Motor neuron (in vitro differentiated cells): Measurements from ENCODE around the gene S100B. TPM values are rescaled to one million over a fixed set of nuclear protein-coding genes. Genes with fewer than 3 reads are reported as not detected.
A peak's percentile ranks its signal among the peaks of the same experiment; 100 is the strongest.

Experiments used
- ATAC-seq, 8 experiments: fragments of 200-7000 bp; cut with Tn5 transposase; replicated peaks in 6 of 8; 2 replicates each; pipeline ENCODE4 v1.8.0; 2021; ENCODE audit warnings: mild to moderate bottlenecking in 8 of 8, moderate library complexity in 8 of 8
- H3K27ac ChIP-seq, 2 donors: fragments of 250-450 bp; sonication (Bioruptor Pico); 2 replicates each; pipeline ENCODE4 v1.9.0; 2021; ENCODE audit warnings: antibody characterized with exemption in 2 of 2, mild to moderate bottlenecking in 2 of 2, moderate library complexity in 1 of 2
- H3K4me1 ChIP-seq, 2 donors: fragments of 250-450 bp; sonication (Bioruptor Pico); replicated peaks in 1 of 2; 2 replicates each; pipeline ENCODE4 v1.6.1; 2021; ENCODE audit warnings: antibody characterized with exemption in 2 of 2, mild to moderate bottlenecking in 2 of 2, moderate library complexity in 1 of 2
- H3K4me3 ChIP-seq, 5 donors: fragments of 250-450 bp; sonication (Bioruptor Pico); 2 replicates each; pipeline ENCODE4 v1.9.0; 2021; ENCODE audit warnings: antibody characterized with exemption in 5 of 5, mild to moderate bottlenecking in 5 of 5, moderate library complexity in 4 of 5
- WGBS, 10 experiments: fragments of 450-650 bp; shearing (Covaris generic); methylation state at CpG; one replicate each; pipeline ENCODE4 v1.0.0; 2022; 5-methylcytosine and 5-hydroxymethylcytosine counted together
- in situ Hi-C, 9 experiments: fragments of 400-800 bp; cut with MboI; loops; one replicate each; pipeline ENCODE4 v1.15.0; 2021; ENCODE audit warnings: low sequenced_read_pairs in 9 of 9, low pct_unique_long_range_greater_than_20kb in 2 of 9; ENCODE audit not compliant: unreplicated experiment in 9 of 9
- total RNA-seq, 8 experiments: library from RNA; unstranded; fragments of 300-600 nt; gene quantifications; 2 replicates each; pipeline versions ENCODE4 v1.2.3 to v1.2.4, GENCODE V29; 2022

The S100B gene
- total RNA-seq, 8 experiments from 2014 or later = 0.71 to 144 (median 1.5) TPM

DNA sequence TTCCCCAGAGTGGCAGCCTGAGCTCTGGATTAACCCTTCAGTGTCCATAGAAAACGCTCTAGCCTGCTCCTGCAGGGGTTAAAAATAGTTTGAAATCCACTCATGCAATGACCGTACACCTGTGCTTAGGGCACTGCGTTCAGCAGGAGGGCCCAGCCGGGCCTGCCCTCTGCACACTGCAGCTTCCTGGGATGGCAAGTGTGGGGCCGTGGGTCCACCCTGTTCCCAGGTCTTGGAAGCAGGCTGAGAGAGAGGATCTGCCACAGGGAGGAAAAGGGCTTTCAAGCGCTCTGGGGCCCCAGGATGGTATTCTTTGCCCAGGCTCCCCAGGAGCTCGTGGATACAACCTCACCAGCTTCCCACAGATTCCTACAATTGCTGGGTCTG lies 1.5 kb upstream of the S100B start:
- no peak overlapping the region for H3K4me3 ChIP-seq
- 28 to 89% (median 77%) methylated on average over 1 to 5 of the region's 7 CpGs; no CpG with 5 or more reads in 3 of the 10 experiments for WGBS, 10 experiments
- no peak for ATAC-seq
- H3K27ac ChIP-seq = no peak overlapping the region
- H3K4me1 ChIP-seq = peaks cover 22 to 23% of the 10 kb centered on the region in 2 donors
- in situ Hi-C loops = no loop called here

DNA sequence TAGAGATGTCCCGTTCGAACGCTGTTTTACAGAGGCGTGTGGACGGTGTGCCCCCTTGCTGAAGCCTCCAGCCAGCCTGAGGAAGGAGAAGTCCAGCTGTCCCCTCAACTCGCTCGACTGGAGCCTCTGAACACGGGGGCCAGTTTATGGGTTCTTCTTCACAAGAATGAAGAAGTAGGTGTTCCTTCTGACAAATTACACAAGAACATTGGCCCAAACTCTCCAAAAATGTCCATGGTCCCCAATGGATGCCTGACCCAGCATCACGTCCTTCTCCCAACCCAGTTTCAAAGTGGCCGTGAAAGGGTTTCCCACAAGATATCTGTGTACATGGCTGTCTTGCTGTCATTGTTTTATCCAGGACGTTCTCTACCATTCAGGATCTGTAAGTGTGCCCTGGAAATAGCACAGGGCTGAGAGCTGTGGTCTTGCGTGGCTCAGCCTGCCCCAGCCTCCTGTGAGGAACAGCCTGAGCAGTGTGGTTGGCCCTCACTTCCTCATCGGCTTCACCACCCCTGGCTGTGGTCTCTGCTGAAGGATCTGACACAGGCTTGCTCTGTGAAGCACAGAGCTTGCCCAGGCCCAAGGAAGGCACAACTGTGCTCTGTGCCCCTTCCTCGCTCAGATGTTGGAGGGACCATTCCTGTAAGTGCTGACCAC lies 1.0 kb upstream of the S100B start:
- no peak overlapping the region for H3K27ac ChIP-seq
- 80 to 100% (median 93%) methylated on average over 1 to 11 of the region's 14 CpGs; no CpG with 5 or more reads in 2 of the 10 experiments for WGBS, 10 experiments
- peaks cover 22 to 23% of the 10 kb centered on the region in 2 donors for H3K4me1 ChIP-seq
- in situ Hi-C loops = no loop called here
- no peak overlapping the region for H3K4me3 ChIP-seq
- no peak for ATAC-seq

GRCh38 chr21:46604329-46604974 lies 430 bp downstream of the S100B start:
- peak overlapping the region in 1 of 2 donors; percentile 43 for H3K27ac ChIP-seq
- ATAC-seq = peak in 5 of 8 experiments; percentile 13 to 65 (median 42)
- H3K4me3 ChIP-seq = no peak overlapping the region
- WGBS, 10 experiments = 41 to 89% (median 72%) methylated on average over 5 to 8 of the region's 9 CpGs; no CpG with 5 or more reads in 2 of the 10 experiments
- in situ Hi-C loops = no loop called here
- H3K4me1 ChIP-seq = peaks cover 30 to 31% of the 10 kb centered on the region in 2 donors

GRCh38 chr21:46603228-46603627 lies 1.7 kb downstream of the S100B start:
- H3K4me3 ChIP-seq = no peak overlapping the region
- WGBS, 10 experiments = 0 to 57% (median 13%) methylated on average over 1 to 6 of the region's 9 CpGs; no CpG with 5 or more reads in 1 of the 10 experiments
- in situ Hi-C loops = no loop called here
- peaks cover 42% of the 10 kb centered on the region in 2 donors for H3K4me1 ChIP-seq
- H3K27ac ChIP-seq = no peak overlapping the region
- ATAC-seq = peak in 3 of 8 experiments; percentile 36 to 75 (median 75)

DNA sequence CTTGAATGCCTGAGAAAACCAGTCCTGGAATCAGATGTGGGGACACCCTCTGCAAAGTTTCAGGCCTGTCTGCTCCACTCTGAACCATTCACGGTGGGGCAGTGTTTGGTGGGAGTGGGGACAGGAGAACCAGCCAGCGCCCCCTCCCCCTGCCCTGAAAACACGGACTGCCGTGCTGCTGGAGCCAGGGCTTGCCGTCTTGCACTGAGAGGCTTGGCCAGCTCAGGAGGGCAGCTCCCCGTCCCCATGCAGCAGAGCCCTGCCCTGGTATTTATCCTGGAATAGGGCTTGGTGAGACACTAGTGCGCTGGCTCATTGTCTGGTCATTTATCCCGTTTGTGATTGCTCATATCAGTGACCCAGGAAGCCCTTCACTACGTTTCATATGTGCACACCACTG lies 3.9 kb downstream of the S100B start:
- Histone ChIP-seq H3K27ac (no peak overlapping the region), H3K4me1 (peaks cover 42 to 43% of the 10 kb centered on the region in 2 donors), H3K4me3 (no peak overlapping the region)
- WGBS, 10 experiments = 43 to 83% (median 63%) methylated on average over 1 to 4 of the region's 9 CpGs; no CpG with 5 or more reads in 6 of the 10 experiments
- in situ Hi-C loops = no loop called here
- ATAC-seq = no peak

GRCh38 chr21:46600305-46600704 lies 4.6 kb downstream of the S100B start:
- peaks cover 36 to 39% of the 10 kb centered on the region in 2 donors for H3K4me1 ChIP-seq
- H3K4me3 ChIP-seq = no peak overlapping the region
- no peak overlapping the region for H3K27ac ChIP-seq
- no peak for ATAC-seq
- WGBS, 10 experiments = 20 to 100% (median 76%) methylated on average over 1 to 5 of the region's 5 CpGs; no CpG with 5 or more reads in 2 of the 10 experiments
- in situ Hi-C loops = no loop called here

DNA sequence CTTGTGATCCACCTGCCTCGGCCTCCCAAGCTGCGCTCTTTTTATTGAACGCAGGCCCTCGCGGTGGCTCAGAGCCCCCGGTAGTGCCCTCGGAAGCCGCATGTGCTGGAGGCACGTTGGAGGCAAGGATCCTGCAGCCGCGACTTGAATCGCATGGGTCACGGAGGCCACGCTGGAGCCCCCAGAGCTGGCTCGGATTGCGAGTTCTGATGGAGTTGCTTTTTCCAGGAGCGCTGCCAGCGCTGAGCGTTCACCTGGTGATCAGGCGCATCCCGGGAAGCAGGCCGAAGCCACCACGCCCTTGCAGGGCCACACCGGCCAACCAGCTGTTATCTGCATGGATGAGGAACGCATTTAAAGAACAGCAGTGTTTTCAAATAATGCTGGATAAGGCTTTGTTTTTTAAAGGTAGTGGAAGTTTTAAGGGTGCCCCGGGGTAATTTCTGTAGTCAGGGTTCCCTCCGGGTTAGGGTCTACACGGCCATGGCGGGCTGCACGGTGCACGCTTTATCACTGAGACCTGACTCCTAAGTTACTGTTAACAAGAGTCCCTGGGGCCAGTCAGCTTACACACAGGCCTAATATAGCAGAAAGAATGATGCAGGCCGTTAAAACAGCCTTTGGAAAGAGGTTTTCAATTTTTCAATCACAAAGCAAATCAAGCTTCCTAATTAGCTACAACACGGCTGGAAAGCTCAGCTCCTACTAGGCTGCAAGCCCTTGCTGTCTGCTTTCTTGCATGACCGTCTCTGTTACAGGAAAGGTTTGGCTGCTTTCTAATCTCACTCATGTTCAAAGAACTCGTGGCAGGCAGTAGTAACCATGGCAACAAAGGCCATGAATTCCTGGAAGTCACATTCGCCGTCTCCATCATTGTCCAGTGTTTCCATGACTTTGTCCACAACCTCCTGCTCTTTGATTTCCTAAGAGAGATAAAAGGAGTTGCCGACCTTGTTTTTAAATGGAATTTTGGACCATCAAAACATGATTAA lies 6.0 kb downstream of the S100B start:
- peak overlapping the region; percentile 77 to 79 for H3K27ac ChIP-seq
- 20 to 65% (median 47%) methylated on average over 3 to 29 of the region's 38 CpGs; no CpG with 5 or more reads in 1 of the 10 experiments for WGBS, 10 experiments
- peak; percentile 24 to 91 (median 86) for ATAC-seq

GRCh38 chr21:46597896-46598343 lies 7.0 kb downstream of the S100B start:
- in situ Hi-C loops = no loop called here
- Histone ChIP-seq H3K4me1 (peaks cover 22 to 26% of the 10 kb centered on the region in 2 donors), H3K27ac (peak overlapping the region in 1 of 2 donors; percentile 79), H3K4me3 (no peak overlapping the region)
- WGBS, 10 experiments = 100% methylated on average over 1 to 5 of the region's 20 CpGs; no CpG with 5 or more reads in 6 of the 10 experiments
- ATAC-seq = no peak

More for the DNA sequence above, 6.0 kb downstream of the S100B start:
- Histone ChIP-seq H3K4me1 (peaks cover 24 to 28% of the 10 kb centered on the region in 2 donors), H3K4me3 (no peak overlapping the region)
- in situ Hi-C loops = no loop called here

- Histone ChIP-seq H3K27ac (no peak overlapping the region), H3K4me3 (no peak overlapping the region), H3K4me1 (peaks cover 19 to 21% of the 10 kb centered on the region in 2 donors)
- in situ Hi-C loops = no loop called here
- ATAC-seq = no peak
- 93 to 100% (median 100%) methylated on average over 2 to 3 of the region's 8 CpGs; no CpG with 5 or more reads in 7 of the 10 experiments for WGBS, 10 experiments
These were observed 7.9 kb downstream of the S100B start for GRCh38 chr21:46597031-46597430.

- Histone ChIP-seq H3K4me3 (no peak overlapping the region), H3K27ac (no peak overlapping the region), H3K4me1 (peaks cover 19 to 21% of the 10 kb centered on the region in 2 donors)
- in situ Hi-C loops = no loop called here
- no peak for ATAC-seq
- WGBS, 10 experiments = 80 to 100% (median 92%) methylated on average over 1 of the region's 1 CpG; no CpG with 5 or more reads in 6 of the 10 experiments
These were observed 8.7 kb downstream of the S100B start for GRCh38 chr21:46596201-46596600.

DNA sequence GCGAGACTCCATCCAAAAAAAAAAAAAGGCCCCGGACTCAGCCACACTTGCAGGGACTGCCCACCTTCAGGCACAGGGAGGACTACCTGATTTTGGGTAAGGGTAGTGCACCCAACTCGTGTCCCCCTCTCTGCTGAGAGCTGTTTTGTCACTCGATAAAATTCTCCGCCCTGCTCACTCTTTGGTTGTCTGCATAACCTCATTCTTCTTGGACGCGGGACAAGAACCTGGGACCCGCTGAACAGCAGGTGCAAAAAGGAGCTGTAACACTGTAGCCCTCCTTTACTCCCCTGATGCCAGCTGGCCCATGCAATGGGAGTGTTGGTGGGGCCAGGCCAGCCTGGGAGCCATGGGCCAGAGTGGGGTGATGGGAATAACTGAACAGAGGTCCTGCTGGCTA lies 10.6 kb downstream of the S100B start:
- WGBS, 10 experiments = 58 to 100% (median 96%) methylated on average over 1 to 6 of the region's 8 CpGs; no CpG with 5 or more reads in 5 of the 10 experiments
- no peak for ATAC-seq
- Histone ChIP-seq H3K4me1 (peaks cover 10 to 11% of the 10 kb centered on the region in 2 donors), H3K27ac (no peak overlapping the region), H3K4me3 (no peak overlapping the region)
- in situ Hi-C loops = no loop called here

DNA sequence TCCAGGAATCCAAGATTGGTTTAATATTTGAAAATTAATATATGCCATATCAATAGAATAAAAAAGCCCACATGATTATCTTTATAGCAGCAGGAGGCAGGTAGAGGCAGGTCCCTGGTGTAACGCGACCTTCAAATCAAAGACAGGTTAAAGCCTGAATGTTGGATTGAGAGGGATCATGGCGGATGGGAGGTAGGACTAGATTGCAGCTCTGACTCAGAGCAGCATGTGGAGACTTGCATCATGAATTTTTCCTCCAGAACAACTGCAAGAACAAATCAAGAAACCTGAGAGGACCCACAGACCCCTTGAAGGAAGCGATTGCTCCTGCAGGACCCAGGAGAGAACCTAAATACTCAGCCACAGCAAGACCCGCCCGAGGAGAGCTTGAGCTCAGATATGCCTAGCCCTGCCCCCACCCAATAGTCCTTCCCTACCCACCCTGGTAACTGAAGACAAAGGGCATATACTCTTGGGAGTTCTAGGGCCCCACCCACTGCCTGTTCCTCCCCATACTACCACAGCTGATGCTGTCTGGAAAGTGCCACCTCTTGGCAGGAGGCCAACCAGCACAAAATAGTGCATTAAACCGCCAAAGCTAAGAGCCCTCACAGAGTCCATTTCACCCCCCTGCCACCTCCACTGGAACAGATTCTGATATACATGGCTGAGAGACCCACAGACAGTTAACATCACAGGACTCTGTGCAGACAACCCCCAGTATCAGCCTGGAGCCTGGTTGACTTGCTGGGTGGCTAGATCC lies 19.5 kb downstream of the S100B start:
- WGBS, 10 experiments = 43 to 93% (median 80%) methylated on average over 2 to 5 of the region's 7 CpGs; no CpG with 5 or more reads in 1 of the 10 experiments
- no peaks in the 10 kb centered on the region for H3K4me1 ChIP-seq
- no peak overlapping the region for H3K27ac ChIP-seq
- in situ Hi-C loops = no loop called here
- no peak overlapping the region for H3K4me3 ChIP-seq
- ATAC-seq = no peak
